Sigmoid colon (tissue), 4 donors: Measurements from ENCODE around the gene IFNLR1.

Experiments
- CTCF ChIP-seq, 4 experiments: fragments of 450-650 bp in 3 of 4; fragments of 200-600 bp in 1 of 4; IDR thresholded peaks; one replicate each; pipeline ENCODE4 v1.5.1; 2016 to 2019; ENCODE audit warnings: antibody characterized with exemption in 4 of 4, mild to moderate bottlenecking in 3 of 4, moderate library complexity in 2 of 4
- EP300 ChIP-seq, 4 donors: sonication (generic); formaldehyde crosslinking; IDR thresholded peaks; one replicate each; pipeline ENCODE4 v1.6.1; 2017; ENCODE audit warnings: antibody characterized with exemption in 4 of 4
- POLR2A ChIP-seq, 2 donors: fragments of 450-650 bp; IDR thresholded peaks; one replicate each; pipeline ENCODE4 v1.6.1; 2016; ENCODE audit warnings: antibody characterized with exemption in 2 of 2, mild to moderate bottlenecking in 2 of 2, moderate library complexity in 2 of 2

DNA sequence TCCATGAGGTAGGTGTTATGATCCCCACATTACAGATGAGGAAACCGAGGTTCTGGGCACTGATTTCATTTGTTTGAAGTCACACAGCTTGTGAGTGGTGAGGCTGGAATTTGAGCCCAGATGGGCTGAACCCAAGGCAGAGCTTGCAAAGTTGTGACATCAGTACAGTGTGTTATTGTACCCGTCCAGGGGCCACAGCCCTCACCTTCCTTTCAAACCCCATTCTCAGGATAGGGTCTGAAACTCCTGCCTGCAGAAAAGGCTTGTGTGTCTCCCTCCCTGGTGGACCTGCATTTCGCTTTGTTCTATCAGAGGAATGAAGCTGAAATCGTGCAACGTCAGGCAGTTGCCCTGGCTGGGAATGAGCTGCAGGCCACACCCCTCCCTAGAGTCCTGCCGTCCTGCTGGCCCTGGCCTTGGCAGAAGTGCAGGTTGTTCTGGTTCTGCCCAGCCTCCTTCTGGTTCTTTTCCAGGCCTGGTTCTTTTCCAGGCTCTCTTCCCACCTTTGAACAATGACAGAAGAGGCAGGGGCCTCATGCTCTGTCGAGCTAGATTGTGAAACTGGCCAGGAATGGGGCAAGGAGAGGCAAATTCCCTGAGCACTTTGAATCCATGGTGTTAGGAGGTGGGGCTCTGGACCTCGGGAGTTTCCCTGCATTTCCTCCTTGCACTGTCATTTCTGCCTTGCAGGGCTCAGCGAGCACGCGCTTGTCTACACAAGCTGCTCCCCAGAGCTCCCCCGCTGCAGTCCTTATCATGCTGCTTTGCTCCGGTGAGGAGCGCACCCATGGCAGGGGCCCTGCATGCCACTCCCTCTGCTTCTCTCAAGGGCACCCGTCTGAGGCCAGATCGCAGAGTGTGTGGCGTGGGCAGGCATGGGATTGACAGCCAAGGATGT lies 67.0 kb downstream of the IFNLR1 start:
- no peak for TF ChIP-seq EP300 (IDR thresholded peaks at IDR 0.05)
- TF ChIP-seq POLR2A (IDR thresholded peaks at IDR 0.05), result no peak
- no peak for TF ChIP-seq CTCF (IDR thresholded peaks at IDR 0.05)
